Keratinocyte (primary cell): ENCODE data around the gene FHOD3. TPM values are rescaled to one million over a fixed set of nuclear protein-coding genes. Genes with fewer than 3 reads are reported as not detected.

Experiments
- DNase-seq: peaks from one replicate; pipeline ENCODE4 v3.0.0-alpha.2; 2011; ENCODE audit warnings: low read depth, missing footprints, low spot score
- FAIRE-seq: peaks from 2 replicates; lab custom pipeline; 2011; peaks lifted over from hg19 to GRCh38; lab: Jason Lieb, UNC
- H2AFZ ChIP-seq: 2 replicates; pipeline ENCODE4 v1.6.0; 2012; ENCODE audit warnings: low read length, control low read depth, inconsistent platforms; ENCODE audit not compliant: control insufficient read depth
- H3K27ac ChIP-seq: 2 replicates; pipeline ENCODE4 v1.5.1; 2011; ENCODE audit warnings: low read length; ENCODE audit not compliant: control insufficient read depth, insufficient read depth
- H3K27me3 ChIP-seq: 3 replicates; pipeline ENCODE4 v1.6.0; 2011; ENCODE audit warnings: low read length; ENCODE audit not compliant: control insufficient read depth, insufficient read depth; ENCODE audit errors: extremely low read depth
- H3K36me3 ChIP-seq, 2 experiments: 2 replicates in 1 of 2; 3 replicates in 1 of 2; pipeline ENCODE4 v1.5.1; 2011; ENCODE audit warnings: low read length in 2 of 2, mild to moderate bottlenecking in 1 of 2; ENCODE audit not compliant: control insufficient read depth in 2 of 2, insufficient read depth in 2 of 2; ENCODE audit errors: extremely low read depth in 1 of 2
- H3K4me1 ChIP-seq: 3 replicates; pipeline ENCODE4 v1.5.1; 2011; ENCODE audit warnings: low read length; ENCODE audit not compliant: control insufficient read depth, insufficient read depth; ENCODE audit errors: extremely low read depth
- H3K4me2 ChIP-seq: 3 replicates; pipeline ENCODE4 v1.6.0; 2011; ENCODE audit warnings: low read depth, low read length; ENCODE audit not compliant: control insufficient read depth, insufficient read depth; ENCODE audit errors: extremely low read depth
- H3K4me3 ChIP-seq, 3 experiments: fragments of 200-600 bp in 1 of 3; sonication (generic) in 1 of 3; 2 replicates in 2 of 3; 3 replicates in 1 of 3; pipeline ENCODE4 v1.5.1; 2011 to 2016; ENCODE audit warnings: low read length in 3 of 3, mild to moderate bottlenecking in 3 of 3, control low read depth in 2 of 3, inconsistent platforms in 1 of 3, low read depth in 1 of 3, mixed read lengths in 1 of 3, mixed run types in 1 of 3, moderate library complexity in 1 of 3; ENCODE audit not compliant: control insufficient read depth in 2 of 3, insufficient read depth in 2 of 3; ENCODE audit errors: extremely low read depth in 1 of 3
- H3K79me2 ChIP-seq: 2 replicates; pipeline ENCODE4 v1.6.0; 2012; ENCODE audit warnings: low read length; ENCODE audit not compliant: control insufficient read depth, insufficient read depth
- H3K9ac ChIP-seq: 3 replicates; pipeline ENCODE4 v1.6.0; 2011; ENCODE audit warnings: low read length; ENCODE audit not compliant: control insufficient read depth, insufficient read depth; ENCODE audit errors: extremely low read depth
- H3K9me1 ChIP-seq: 3 replicates; pipeline ENCODE4 v1.6.0; 2011; ENCODE audit warnings: low read length; ENCODE audit not compliant: control insufficient read depth, insufficient read depth; ENCODE audit errors: extremely low read depth
- H3K9me3 ChIP-seq: 2 replicates; pipeline ENCODE4 v1.5.1; 2012; ENCODE audit warnings: low read depth, low read length; ENCODE audit not compliant: control insufficient read depth
- H4K20me1 ChIP-seq: 3 replicates; pipeline ENCODE4 v1.6.0; 2011; ENCODE audit warnings: low read length; ENCODE audit not compliant: control insufficient read depth, insufficient read depth; ENCODE audit errors: extremely low read depth
- CTCF ChIP-seq, 3 experiments: IDR thresholded peaks in 1 of 3; conservative IDR thresholded peaks in 1 of 3; optimal IDR thresholded peaks in 1 of 3; 2 replicates in 2 of 3; 3 replicates in 1 of 3; pipeline versions ENCODE3 to v1.5.1; 2011; ENCODE audit warnings: low read length in 3 of 3, mild to moderate bottlenecking in 3 of 3, moderate library complexity in 2 of 3, control low read depth in 1 of 3, inconsistent platforms in 1 of 3; ENCODE audit not compliant: insufficient read depth in 2 of 3; ENCODE audit errors: extremely low read depth in 1 of 3
- EZH2 ChIP-seq: IDR thresholded peaks from one replicate; pipeline ENCODE4 v1.6.1; 2012; ENCODE audit warnings: inconsistent platforms, mild to moderate bottlenecking, low read length, moderate library complexity
- dilution Hi-C: fragments of 300-500 bp; cut with MboI; formaldehyde crosslinking; loops from one replicate; pipeline ENCODE4 v1.7.0; 2020; ENCODE audit warnings: low sequenced_read_pairs; ENCODE audit not compliant: extremely low pct_ligation_motif_present
- polyA plus RNA-seq, 5 experiments: library from polyadenylated mRNA; depleted of rRNA in 3 of 5; stranded (reverse) in 3 of 5; stranded (forward) in 1 of 5; unstranded in 1 of 5; fragments of >200 nt; gene quantifications; 1 replicate in 1 of 5; 2 replicates in 3 of 5; 3 replicates in 1 of 5; pipeline versions ENCODE4 v1.2.1 to v1.2.3, GENCODE V29; 2011 to 2012; ENCODE audit warnings: missing spikeins in 2 of 5, low read depth in 1 of 5, low replicate concordance in 1 of 5

The FHOD3 gene
- polyA plus RNA-seq, 1 donor (not counting 4 experiments of a cell fraction or from before 2014, with no cell fraction given) = 7.7 TPM

DNA sequence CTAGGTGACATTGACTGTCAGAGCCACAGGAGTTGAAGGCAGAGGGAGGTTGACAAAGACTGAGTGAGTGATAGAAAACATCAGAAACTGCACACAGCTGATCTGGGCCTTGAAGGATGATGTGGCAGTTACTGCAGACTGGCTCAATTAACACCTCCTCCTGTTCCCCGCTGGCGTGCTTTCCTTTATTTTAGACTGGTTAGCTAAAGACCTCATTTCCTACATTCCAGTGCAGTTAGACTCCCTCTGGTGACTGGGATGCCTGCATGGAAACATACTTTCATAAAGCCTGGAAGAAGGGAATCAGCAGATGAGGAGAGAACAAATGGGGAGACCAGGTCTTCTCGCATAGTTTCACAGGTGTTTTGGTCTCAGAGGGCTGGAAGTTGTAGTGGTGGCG is 524.2 kb downstream of the FHOD3 start:
- no peak for TF ChIP-seq CTCF (optimal IDR thresholded peaks at IDR 0.05 in 1 of 3, IDR thresholded peaks at IDR 0.05 in 1 of 3, conservative IDR thresholded peaks at IDR 0.05 in 1 of 3; ENCODE audit: extremely low read depth in 1 of 3, insufficient read depth in 2 of 3, low read length in 3 of 3)
- TF ChIP-seq EZH2 = no peak
- H4K20me1 ChIP-seq = no peaks in the 10 kb centered on the region
- dilution Hi-C loops = no loop called here
- H3K9me3 ChIP-seq = no peaks in the 10 kb centered on the region
- no peaks in the 10 kb centered on the region for H3K27me3 ChIP-seq
- DNase-seq (no peak), FAIRE-seq (no peak)
- no peak overlapping the region for H3K4me3 ChIP-seq
- no peak overlapping the region for H3K27ac ChIP-seq
- no peak overlapping the region for H2AFZ ChIP-seq
- peaks cover 3% of the 10 kb centered on the region for H3K9me1 ChIP-seq
- peaks cover 5% of the 10 kb centered on the region for H3K79me2 ChIP-seq
- peaks cover 6 to 7% of the 10 kb centered on the region in 2 experiments for H3K36me3 ChIP-seq
- H3K4me1 ChIP-seq = no peaks in the 10 kb centered on the region
- no peak overlapping the region for H3K4me2 ChIP-seq
- no peak overlapping the region for H3K9ac ChIP-seq

DNA sequence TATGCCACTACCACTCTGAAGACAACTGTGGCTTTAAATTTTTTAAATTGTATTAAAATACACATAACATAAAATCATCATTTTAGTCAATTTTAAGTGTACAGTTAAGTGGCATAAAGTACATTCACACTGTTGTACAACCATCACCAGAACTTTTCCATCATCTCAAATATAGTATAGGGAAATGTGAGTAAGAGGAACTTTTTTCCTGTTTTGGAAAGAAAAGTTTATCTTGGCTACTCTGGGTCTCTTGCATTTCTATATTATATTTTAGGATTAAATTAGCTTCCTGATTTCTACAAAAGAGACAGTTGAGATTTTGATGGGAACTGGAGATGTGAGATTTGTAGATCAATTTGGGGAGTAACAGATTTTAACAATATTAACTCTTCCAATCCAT is 528.0 kb downstream of the FHOD3 start:
- Histone ChIP-seq H3K9me3 (no peaks in the 10 kb centered on the region), H3K27ac (no peak overlapping the region), H3K9ac (no peak overlapping the region), H2AFZ (no peak overlapping the region), H3K79me2 (peaks cover 18% of the 10 kb centered on the region), H3K4me2 (no peak overlapping the region), H3K27me3 (no peaks in the 10 kb centered on the region), H4K20me1 (no peaks in the 10 kb centered on the region), H3K36me3 (peaks cover 3% of the 10 kb centered on the region in 2 experiments), H3K4me1 (peaks cover 14% of the 10 kb centered on the region), H3K9me1 (no peaks in the 10 kb centered on the region), H3K4me3 (no peak overlapping the region)
- TF ChIP-seq EZH2 (no peak), CTCF (optimal IDR thresholded peaks at IDR 0.05 in 1 of 3, IDR thresholded peaks at IDR 0.05 in 1 of 3, conservative IDR thresholded peaks at IDR 0.05 in 1 of 3; ENCODE audit: extremely low read depth in 1 of 3, insufficient read depth in 2 of 3, low read length in 3 of 3) (no peak)
- no peak for DNase-seq
- no peak for FAIRE-seq
- dilution Hi-C loops = no loop called here
